Activated CD4-positive, alpha-beta memory T cell treated with anti-CD3 and anti-CD28 coated beads, Interleukin-2, amount 10 ng/mL, durations not matched to agents 7 days and 5 days (primary cell): ENCODE data around the gene ESR2. TPM values are rescaled to one million over a fixed set of nuclear protein-coding genes. Genes with fewer than 3 reads are reported as not detected.

Experiments used
- CTCF ChIA-PET: fragments of 350-600 bp; sonication (Branson Sonifier 250); formaldehyde crosslinking; loops from one replicate; lab custom pipeline; 2021; ENCODE audit warnings: antibody characterized with exemption, inconsistent platforms; lab: Charles Lee
- POLR2A ChIA-PET: fragments of 350-600 bp; sonication (Branson Sonifier 250); formaldehyde crosslinking; loops from one replicate; lab custom pipeline; 2021; ENCODE audit warnings: antibody characterized with exemption; lab: Charles Lee
- DNase-seq: peaks from one replicate; pipeline ENCODE4 v3.0.0-alpha.2; 2020
- H3K27ac Mint-ChIP-seq: one replicate; pipeline ENCODE4 v1.8.0; 2021; ENCODE audit warnings: mild to moderate bottlenecking, mixed read lengths
- H3K27me3 Mint-ChIP-seq: one replicate; pipeline ENCODE4 v1.8.0; 2021; ENCODE audit warnings: mixed read lengths
- H3K36me3 Mint-ChIP-seq: one replicate; pipeline ENCODE4 v1.8.0; 2021; ENCODE audit warnings: low read depth, mixed read lengths
- H3K4me1 Mint-ChIP-seq: one replicate; pipeline ENCODE4 v1.8.0; 2021; ENCODE audit warnings: mixed read lengths
- H3K4me3 Mint-ChIP-seq: one replicate; pipeline ENCODE4 v1.8.0; 2021; ENCODE audit warnings: mild to moderate bottlenecking, mixed read lengths
- H3K9me3 Mint-ChIP-seq: one replicate; pipeline ENCODE4 v1.8.0; 2021; ENCODE audit warnings: mixed read lengths
- total RNA-seq, 2 experiments: library from RNA; stranded (reverse); gene quantifications; one replicate each; pipeline ENCODE4 v1.2.3, GENCODE V29; 2021

ESR2 gene
- total RNA-seq, 2 experiments from 2014 or later = 0.13 to 0.18 TPM

DNA sequence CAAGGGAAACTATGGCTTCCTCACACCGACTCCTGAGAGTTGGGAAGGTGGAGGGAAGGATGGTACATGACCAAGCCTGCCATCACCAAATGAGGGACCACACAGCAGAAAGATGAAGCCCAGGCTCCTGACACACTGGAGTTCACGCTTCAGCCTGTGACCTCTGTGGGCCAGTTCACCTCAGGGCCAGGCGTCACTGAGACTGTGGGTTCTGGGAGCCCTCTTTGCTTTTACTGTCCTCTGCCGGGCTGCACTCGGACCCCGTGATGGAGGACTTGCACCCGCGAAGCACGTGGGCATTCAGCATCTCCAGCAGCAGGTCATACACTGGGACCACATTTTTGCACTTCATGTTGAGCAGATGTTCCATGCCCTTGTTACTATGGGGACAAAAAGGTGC, 61.2 kb downstream of the ESR2 start:
- Mint-ChIP-seq H3K36me3 (peaks cover 9% of the 10 kb centered on the region), H3K27me3 (no peaks in the 10 kb centered on the region), H3K27ac (no peak overlapping the region), H3K4me1 (peaks cover 15% of the 10 kb centered on the region), H3K9me3 (no peaks in the 10 kb centered on the region), H3K4me3 (no peak overlapping the region)
- no peak for DNase-seq
- CTCF ChIA-PET = interaction anchor here (1.2 kb wide), 1 partner anchor 70 kb away, joined by 4 read pairs; no protein-coding TSS in a partner anchor
- POLR2A ChIA-PET = no interaction called here

DNA sequence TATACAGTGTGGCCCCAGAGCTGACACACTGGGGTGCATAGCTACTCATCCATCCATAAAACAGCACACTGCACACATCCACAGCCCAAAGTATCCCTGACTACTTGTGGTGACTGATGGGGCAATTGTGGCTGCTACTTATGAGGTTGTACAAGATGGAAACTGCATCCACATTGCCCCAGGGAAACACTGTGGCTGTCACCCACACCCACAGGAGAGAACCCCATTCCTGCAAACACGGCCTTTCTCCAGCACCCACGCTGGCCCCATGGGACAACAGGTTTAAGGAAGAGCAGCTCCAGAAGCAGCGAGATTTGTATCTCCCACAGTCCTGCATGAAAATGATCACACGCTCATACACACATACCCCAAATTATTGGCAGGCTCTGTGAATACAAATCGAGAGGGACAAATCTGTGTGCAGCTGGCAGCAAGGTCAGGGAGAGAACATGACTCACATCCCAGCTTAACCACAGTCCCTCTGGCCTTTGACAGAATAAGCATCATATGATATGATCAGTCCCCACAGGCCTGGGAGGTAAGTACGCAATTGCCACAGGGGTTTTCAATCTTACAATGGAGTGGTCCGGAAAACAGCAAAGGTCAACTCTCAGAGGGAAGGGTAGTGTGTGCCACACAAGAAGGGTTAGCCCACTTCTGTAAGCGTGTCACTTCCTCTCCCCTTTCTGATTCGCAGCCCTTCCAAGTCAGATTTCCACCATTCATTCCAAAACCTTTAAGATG, 61.9 kb downstream of the ESR2 start:
- Mint-ChIP-seq H3K4me3 (no peak overlapping the region), H3K27ac (no peak overlapping the region), H3K27me3 (no peaks in the 10 kb centered on the region), H3K4me1 (peaks cover 15% of the 10 kb centered on the region), H3K36me3 (peaks cover 15% of the 10 kb centered on the region), H3K9me3 (no peaks in the 10 kb centered on the region)
- POLR2A ChIA-PET = interaction anchor here (1.4 kb wide), 1 partner anchor 9 kb away, joined by 3 read pairs; no protein-coding TSS in a partner anchor
- DNase-seq = peak; percentile 20
- CTCF ChIA-PET = no interaction called here

DNA sequence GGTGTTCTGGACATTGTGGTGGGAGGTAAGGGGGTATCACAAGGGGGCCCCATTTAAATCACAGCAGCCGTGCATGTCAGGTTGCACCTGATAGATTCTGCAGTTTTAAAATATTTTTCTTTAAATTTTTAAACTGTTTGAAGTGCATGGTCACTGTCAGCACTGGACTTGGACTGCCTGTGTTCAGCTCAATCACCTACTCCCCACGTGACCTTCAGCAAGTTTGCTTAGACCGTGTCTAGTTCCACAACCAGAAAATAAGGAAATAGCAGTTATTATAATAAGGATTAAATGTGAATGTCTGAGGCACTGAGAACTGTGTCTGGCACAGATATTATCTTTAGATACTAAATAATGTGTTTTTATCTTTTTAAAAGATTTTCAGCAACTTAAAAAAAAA, 64.7 kb downstream of the ESR2 start:
- no peak for DNase-seq
- no peaks in the 10 kb centered on the region for H3K27me3 Mint-ChIP-seq
- CTCF ChIA-PET = interaction anchor here (1.0 kb wide), 1 partner anchor 65 kb away, joined by 3 read pairs; the partner anchor contains the start of gene ESR2
- no peak overlapping the region for H3K4me3 Mint-ChIP-seq
- H3K27ac Mint-ChIP-seq = no peak overlapping the region
- POLR2A ChIA-PET = no interaction called here
- peaks cover 21% of the 10 kb centered on the region for H3K36me3 Mint-ChIP-seq
- no peaks in the 10 kb centered on the region for H3K9me3 Mint-ChIP-seq
- peaks cover 15% of the 10 kb centered on the region for H3K4me1 Mint-ChIP-seq

DNA sequence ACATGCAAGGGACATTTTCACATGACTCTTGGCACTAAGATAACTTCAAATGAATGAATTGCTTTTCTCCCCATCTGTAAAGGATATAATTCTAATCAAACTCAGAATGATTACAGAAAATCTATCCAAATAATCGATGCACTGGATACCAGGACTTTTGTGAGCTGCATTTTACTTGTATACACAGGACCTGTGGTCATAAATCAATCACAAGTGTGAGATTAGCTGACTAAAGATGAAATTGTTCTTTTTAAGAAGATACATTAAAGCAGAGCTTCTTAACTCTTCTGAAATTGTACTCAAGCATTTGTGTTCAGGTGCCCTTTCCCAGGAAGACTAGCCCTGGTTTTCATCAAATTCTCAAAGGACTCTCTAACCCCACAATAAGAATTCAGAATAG, 66.3 kb downstream of the ESR2 start:
- ChIA-PET POLR2A (no interaction called here), CTCF (interaction anchor here (0.9 kb wide), 1 partner anchor 44 kb away, joined by 3 read pairs; no protein-coding TSS in a partner anchor)
- H3K36me3 Mint-ChIP-seq = peaks cover 28% of the 10 kb centered on the region

DNA sequence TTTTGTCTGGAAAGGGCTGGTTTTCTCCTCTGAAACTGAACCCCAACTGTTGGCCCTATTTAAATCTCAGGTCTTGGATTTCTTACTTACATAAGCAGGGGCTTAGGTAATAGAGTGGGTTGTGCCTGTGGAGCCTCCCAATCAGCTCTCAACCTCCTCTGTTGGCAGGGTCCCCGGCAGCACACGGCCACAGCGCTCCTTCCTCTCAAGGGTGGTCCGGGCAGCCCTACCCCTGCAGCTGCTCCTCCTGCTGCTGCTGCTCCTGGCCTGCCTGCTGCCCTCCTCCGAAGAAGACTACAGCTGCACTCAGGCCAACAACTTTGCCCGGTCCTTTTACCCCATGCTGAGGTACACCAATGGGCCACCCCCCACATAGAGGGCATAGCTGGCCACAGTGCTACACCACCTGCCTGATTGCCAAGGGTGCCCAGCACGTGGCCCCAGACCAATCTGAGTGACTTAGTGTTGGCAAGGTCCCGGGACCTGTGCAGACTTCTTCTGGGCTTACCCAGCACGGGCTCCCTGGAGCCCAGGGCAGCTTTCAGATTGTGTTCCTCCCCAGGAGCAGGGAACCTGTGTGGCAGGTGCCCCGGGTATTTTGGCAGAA, 68.9 kb downstream of the ESR2 start:
- POLR2A ChIA-PET = no interaction called here
- CTCF ChIA-PET = no interaction called here
- H3K4me1 Mint-ChIP-seq = no peaks in the 10 kb centered on the region
- H3K4me3 Mint-ChIP-seq = no peak overlapping the region
- no peak overlapping the region for H3K27ac Mint-ChIP-seq
- no peak for DNase-seq
- no peaks in the 10 kb centered on the region for H3K9me3 Mint-ChIP-seq
- H3K27me3 Mint-ChIP-seq = no peaks in the 10 kb centered on the region
- H3K36me3 Mint-ChIP-seq = peaks cover 38% of the 10 kb centered on the region

More for the DNA sequence above, 66.3 kb downstream of the ESR2 start:
- Mint-ChIP-seq H3K4me1 (peaks cover 10% of the 10 kb centered on the region), H3K4me3 (no peak overlapping the region), H3K27ac (no peak overlapping the region), H3K27me3 (no peaks in the 10 kb centered on the region), H3K9me3 (no peaks in the 10 kb centered on the region)
- DNase-seq = no peak

DNA sequence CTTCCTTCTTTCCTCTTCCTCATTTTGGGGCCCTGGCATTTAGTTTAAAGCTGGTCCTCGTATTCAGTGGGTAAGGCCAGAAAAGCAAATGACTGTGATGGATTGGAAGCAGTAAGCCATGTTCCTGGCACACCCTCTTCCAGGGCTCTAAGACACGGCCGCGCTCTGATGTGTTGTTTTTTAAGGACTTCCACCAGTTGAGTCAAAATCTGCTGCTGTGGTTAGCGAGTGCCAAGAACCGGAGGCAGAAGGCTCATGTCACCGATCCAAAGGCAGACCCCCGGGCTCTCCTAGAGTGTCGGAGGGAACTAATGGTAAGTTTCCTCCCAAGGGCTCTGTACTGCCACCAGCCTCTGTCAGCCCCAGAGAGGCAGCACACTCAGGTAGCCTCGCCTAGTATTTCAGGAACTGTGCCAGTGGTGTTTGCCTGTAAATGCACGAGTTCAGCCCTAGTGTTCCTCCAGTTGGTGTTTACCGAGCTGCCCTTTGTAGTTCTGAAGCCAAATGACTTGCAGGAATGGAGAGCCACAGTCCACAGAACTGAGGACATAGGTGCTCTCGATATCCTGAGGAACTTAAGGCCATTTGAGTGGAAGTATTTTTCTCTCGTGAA, 72.7 kb downstream of the ESR2 start:
- H3K27ac Mint-ChIP-seq = no peak overlapping the region
- no peaks in the 10 kb centered on the region for H3K9me3 Mint-ChIP-seq
- DNase-seq = no peak
- H3K4me1 Mint-ChIP-seq = peaks cover 3% of the 10 kb centered on the region
- POLR2A ChIA-PET = no interaction called here
- H3K4me3 Mint-ChIP-seq = no peak overlapping the region
- CTCF ChIA-PET = interaction anchor here (0.8 to 1.1 kb wide), 2 partner anchors 82 to 215 kb away, joined by 3 read pairs; no protein-coding TSS in a partner anchor
- H3K36me3 Mint-ChIP-seq = peaks cover 48% of the 10 kb centered on the region
- H3K27me3 Mint-ChIP-seq = no peaks in the 10 kb centered on the region

DNA sequence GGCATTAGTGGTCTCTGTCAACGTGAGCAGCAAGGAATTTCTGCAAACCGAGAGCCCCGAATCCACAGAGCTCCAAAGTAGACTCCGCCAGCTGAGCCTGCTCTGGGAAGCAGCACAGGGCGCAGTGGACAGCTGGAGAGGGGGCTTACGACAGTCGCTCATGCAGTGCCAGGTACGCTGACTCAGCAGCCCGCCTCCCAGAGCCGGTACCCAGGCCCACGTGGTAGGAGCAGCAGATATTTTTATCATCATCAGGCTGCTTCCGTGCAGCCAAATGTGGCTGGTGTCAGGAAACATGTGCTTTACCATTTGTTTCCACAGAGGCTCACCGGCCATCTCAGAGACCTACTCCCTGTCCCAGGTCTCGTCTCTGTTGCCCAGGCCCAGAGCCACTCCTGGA, 73.7 kb downstream of the ESR2 start:
- POLR2A ChIA-PET = no interaction called here
- no peaks in the 10 kb centered on the region for H3K9me3 Mint-ChIP-seq

DNA sequence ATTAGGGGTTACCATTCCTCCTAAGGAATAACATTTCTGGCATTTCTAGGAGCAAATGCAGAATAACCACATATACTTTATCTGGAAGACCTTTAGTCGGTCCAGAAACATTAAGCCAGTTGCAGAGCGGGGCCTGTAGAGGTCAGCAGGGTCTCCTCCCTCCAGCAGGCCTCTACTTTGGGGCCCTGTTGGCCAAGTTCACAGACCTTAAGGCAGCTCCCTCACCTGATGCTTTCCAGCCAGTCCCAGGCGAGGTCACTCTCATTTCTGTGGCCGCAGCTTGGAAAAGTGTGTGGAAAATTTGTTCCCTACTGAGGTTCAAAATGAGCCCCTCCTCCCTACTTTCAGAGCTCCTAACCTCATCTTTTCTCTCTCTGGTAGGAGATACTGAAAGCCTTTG, 74.1 kb downstream of the ESR2 start:
- ChIA-PET POLR2A (no interaction called here), CTCF (no interaction called here)
- no peak overlapping the region for H3K27ac Mint-ChIP-seq
- no peak overlapping the region for H3K4me3 Mint-ChIP-seq
- peaks cover 58% of the 10 kb centered on the region for H3K36me3 Mint-ChIP-seq
- no peaks in the 10 kb centered on the region for H3K27me3 Mint-ChIP-seq
- H3K4me1 Mint-ChIP-seq = peaks cover 3% of the 10 kb centered on the region
- no peaks in the 10 kb centered on the region for H3K9me3 Mint-ChIP-seq
- DNase-seq = no peak

More for the DNA sequence above, 73.7 kb downstream of the ESR2 start:
- Mint-ChIP-seq H3K27me3 (no peaks in the 10 kb centered on the region), H3K27ac (no peak overlapping the region), H3K4me3 (no peak overlapping the region), H3K4me1 (peaks cover 3% of the 10 kb centered on the region), H3K36me3 (peaks cover 55% of the 10 kb centered on the region)
- CTCF ChIA-PET = no interaction called here
- no peak for DNase-seq

DNA sequence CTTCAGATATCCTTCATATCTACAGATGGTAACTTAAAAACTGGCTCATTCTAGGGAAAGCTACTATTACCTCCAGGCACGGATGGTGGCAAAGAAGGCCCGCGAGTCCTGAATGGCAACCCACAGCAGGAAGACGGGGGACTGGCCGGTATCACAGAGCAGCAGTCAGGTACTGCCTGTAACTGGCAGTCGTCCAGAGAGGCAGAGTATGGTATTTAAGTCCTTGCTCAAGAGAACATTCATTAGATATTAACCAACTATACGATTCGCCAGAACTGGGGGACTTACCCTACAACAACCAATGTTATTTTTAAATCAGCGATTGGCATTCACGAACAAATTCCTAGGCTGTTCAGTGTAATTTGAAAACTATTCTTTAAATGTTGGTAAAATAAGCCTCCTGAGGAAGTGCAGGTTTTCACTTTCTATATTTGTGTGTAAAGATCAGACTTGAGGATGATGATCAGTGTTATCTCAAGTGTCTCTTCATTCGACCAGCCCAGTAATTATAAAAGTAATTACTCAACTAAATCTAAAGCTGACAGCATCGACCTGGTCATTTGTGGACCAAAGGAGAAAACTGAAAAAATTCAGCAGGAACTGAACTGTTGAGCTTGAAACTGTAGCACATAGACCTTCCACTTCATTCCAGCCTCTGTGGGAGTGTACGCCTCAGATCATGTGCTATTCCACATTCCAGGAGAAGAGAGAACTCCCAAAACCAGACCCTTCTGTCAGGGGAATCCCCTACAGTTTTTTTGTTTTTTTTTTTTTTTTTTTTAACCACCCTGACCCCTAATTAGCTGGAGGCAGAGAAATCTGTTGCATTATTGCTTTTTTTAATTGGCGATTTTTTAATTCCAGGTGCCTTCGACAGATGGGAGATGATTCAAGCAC, 75.6 kb downstream of the ESR2 start:
- Mint-ChIP-seq H3K36me3 (peaks cover 56% of the 10 kb centered on the region), H3K9me3 (no peaks in the 10 kb centered on the region), H3K4me1 (peaks cover 3% of the 10 kb centered on the region), H3K27ac (no peak overlapping the region), H3K4me3 (no peak overlapping the region), H3K27me3 (no peaks in the 10 kb centered on the region)
- no peak for DNase-seq
- POLR2A ChIA-PET = no interaction called here
- CTCF ChIA-PET = interaction anchor here (0.7 to 1.2 kb wide), 2 partner anchors 9 to 78 kb away, joined by 3 read pairs; no protein-coding TSS in a partner anchor

DNA sequence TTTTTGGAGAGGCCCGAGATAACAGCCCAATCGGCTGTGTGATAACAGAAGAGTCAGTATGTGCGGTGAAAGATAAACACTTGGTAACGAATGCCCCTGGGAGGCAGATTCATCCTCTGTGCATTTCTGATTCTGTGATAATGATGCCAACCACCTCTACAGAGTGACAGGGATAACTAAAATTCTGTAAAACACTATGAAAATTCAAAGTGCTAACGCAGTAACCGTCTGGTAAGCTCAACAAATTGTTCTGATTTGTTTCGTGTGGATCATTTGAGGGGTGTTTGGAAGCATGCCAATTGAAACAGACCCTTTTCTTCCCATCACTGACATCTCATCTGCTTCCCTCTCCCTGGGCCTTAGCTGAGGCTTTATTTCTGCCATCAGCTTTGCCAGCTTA, 76.3 kb downstream of the ESR2 start:
- Mint-ChIP-seq H3K9me3 (no peaks in the 10 kb centered on the region), H3K4me1 (peaks cover 3% of the 10 kb centered on the region), H3K4me3 (no peak overlapping the region), H3K27ac (no peak overlapping the region), H3K36me3 (peaks cover 57% of the 10 kb centered on the region), H3K27me3 (no peaks in the 10 kb centered on the region)
- POLR2A ChIA-PET = no interaction called here
- no peak for DNase-seq
- CTCF ChIA-PET = no interaction called here

DNA sequence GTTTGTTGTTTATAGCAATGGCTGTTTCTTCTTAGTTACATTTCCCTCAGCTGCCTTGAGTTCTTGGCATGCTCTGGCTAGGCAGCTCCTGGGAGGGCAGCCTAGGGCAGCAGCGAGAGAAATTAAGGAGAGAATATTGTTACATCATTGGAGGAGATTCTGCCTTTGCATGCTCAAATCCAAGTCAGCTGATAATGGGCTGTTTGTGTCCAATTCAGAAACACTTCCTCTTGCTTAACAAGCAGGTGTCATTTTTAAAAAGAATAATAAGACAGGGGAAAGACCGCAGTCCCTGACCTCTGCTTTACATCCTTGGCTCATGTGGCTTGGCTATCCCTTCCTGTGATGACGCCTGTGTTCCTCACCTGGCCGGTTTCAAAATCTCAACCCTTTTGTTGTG, 76.9 kb downstream of the ESR2 start:
- CTCF ChIA-PET = no interaction called here
- no peak for DNase-seq
- Mint-ChIP-seq H3K36me3 (peaks cover 60% of the 10 kb centered on the region), H3K27me3 (no peaks in the 10 kb centered on the region), H3K27ac (no peak overlapping the region), H3K4me1 (peaks cover 3% of the 10 kb centered on the region), H3K9me3 (no peaks in the 10 kb centered on the region), H3K4me3 (no peak overlapping the region)
- POLR2A ChIA-PET = no interaction called here

DNA sequence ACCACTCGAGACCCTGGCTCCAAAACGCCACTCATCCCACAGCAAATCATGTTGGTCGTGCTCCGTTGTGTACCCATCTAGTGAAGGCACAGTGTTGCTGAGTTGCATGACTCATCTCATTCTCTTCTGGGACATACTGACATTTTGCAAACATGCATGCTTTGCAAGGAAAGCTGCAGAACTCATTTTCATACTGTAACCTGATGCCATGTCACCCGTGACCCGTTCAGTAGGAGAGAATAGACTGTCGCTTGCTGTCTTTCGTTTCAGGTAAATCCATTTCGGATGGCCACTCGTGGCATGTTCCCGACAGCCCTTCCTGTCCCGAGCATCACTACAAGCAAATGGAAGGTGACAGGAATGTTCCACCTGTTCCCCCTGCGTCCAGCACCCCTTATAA, 78.2 kb downstream of the ESR2 start:
- CTCF ChIA-PET = no interaction called here
- H3K36me3 Mint-ChIP-seq = peaks cover 63% of the 10 kb centered on the region
- POLR2A ChIA-PET = no interaction called here

More for the DNA sequence above, 78.2 kb downstream of the ESR2 start:
- DNase-seq = no peak
- no peaks in the 10 kb centered on the region for H3K9me3 Mint-ChIP-seq
- H3K4me1 Mint-ChIP-seq = peaks cover 3% of the 10 kb centered on the region
- no peak overlapping the region for H3K4me3 Mint-ChIP-seq
- H3K27ac Mint-ChIP-seq = no peak overlapping the region
- no peaks in the 10 kb centered on the region for H3K27me3 Mint-ChIP-seq
